ENCODE data around the gene STRN3. TPM values are rescaled to one million over a fixed set of nuclear protein-coding genes. Genes with fewer than 3 reads are reported as not detected.

The STRN3 gene
- total RNA-seq, 4 donors from 2014 or later, result 11.6 to 47.7 (median 38.9) TPM

DNA sequence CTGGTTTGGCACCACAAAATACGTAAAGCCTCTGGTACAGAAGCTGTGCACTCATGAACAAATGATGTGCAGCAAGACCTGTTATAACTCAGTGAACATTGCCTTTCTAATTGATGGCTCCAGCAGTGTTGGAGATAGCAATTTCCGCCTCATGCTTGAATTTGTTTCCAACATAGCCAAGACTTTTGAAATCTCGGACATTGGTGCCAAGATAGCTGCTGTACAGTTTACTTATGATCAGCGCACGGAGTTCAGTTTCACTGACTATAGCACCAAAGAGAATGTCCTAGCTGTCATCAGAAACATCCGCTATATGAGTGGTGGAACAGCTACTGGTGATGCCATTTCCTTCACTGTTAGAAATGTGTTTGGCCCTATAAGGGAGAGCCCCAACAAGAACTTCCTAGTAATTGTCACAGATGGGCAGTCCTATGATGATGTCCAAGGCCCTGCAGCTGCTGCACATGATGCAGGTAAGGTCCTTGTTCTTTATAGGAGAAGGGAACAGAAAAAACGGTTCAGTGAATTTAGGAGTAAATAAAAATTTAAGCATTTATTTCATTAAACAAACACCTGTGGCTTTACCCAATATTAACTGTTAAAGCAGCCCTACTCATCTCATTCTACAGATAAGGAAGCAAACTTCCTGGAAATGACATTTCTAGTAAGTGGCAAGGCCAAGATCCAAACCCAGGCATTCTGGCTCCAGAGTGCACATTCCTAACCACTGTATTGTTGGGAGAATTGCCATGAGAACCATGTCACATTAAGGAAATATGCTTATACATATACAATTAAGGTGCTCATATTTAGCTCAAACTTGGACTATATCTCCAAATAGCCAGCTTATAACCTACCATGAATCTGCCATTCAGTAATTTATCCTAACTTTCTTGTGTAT, 140.1 kb downstream of the STRN3 start:
- Histone ChIP-seq H3K4me1 (no peaks in the 10 kb centered on the region), H3K36me3 (no peaks in the 10 kb centered on the region), H3K4me3 (no peak overlapping the region), H3K9me3 (no peaks in the 10 kb centered on the region), H3K27me3 (no peaks in the 10 kb centered on the region), H3K27ac (no peak overlapping the region)
- no peak for TF ChIP-seq POLR2A (IDR thresholded peaks at IDR 0.05)
- TF ChIP-seq, protein P1, sequence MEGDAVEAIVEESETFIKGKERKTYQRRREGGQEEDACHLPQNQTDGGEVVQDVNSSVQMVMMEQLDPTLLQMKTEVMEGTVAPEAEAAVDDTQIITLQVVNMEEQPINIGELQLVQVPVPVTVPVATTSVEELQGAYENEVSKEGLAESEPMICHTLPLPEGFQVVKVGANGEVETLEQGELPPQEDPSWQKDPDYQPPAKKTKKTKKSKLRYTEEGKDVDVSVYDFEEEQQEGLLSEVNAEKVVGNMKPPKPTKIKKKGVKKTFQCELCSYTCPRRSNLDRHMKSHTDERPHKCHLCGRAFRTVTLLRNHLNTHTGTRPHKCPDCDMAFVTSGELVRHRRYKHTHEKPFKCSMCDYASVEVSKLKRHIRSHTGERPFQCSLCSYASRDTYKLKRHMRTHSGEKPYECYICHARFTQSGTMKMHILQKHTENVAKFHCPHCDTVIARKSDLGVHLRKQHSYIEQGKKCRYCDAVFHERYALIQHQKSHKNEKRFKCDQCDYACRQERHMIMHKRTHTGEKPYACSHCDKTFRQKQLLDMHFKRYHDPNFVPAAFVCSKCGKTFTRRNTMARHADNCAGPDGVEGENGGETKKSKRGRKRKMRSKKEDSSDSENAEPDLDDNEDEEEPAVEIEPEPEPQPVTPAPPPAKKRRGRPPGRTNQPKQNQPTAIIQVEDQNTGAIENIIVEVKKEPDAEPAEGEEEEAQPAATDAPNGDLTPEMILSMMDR (IDR thresholded peaks at IDR 0.05), result no peak
- 80 to 91% methylated on average over 5 to 7 of the region's 7 CpGs for WGBS, 2 donors
- DNase-seq, result no peak
- intact Hi-C loops (cut with DNase I), result no loop called here

DNA sequence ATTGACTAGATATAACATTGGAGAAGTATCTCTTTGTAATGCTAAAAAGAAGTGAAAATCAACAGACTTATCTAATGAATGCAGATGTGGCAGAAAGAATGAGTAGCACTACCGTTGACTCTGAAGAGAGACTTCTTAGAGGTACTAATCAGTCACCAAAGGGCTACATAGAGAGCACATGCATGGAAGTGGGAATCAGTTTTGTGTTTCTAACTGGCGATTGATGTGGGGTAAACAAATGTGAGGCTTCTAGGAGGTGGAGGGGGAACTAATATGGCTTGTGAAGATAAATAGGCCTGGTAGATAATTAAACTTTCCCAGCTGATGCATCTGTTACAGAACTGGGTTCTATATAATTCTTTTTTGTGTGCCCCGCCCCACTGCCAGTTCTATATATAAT, 141.3 kb downstream of the STRN3 start:
- intact Hi-C loops (cut with DNase I), result no loop called here
- 66 to 85% methylated on average over 3 of the region's 3 CpGs for WGBS, 2 donors
- Histone ChIP-seq H3K4me3 (no peak overlapping the region), H3K4me1 (no peaks in the 10 kb centered on the region), H3K36me3 (no peaks in the 10 kb centered on the region), H3K27me3 (no peaks in the 10 kb centered on the region), H3K27ac (no peak overlapping the region), H3K9me3 (no peaks in the 10 kb centered on the region)
- no peak for TF ChIP-seq POLR2A (IDR thresholded peaks at IDR 0.05)
- TF ChIP-seq, protein P1 (IDR thresholded peaks at IDR 0.05), result no peak
- DNase-seq, result no peak

DNA sequence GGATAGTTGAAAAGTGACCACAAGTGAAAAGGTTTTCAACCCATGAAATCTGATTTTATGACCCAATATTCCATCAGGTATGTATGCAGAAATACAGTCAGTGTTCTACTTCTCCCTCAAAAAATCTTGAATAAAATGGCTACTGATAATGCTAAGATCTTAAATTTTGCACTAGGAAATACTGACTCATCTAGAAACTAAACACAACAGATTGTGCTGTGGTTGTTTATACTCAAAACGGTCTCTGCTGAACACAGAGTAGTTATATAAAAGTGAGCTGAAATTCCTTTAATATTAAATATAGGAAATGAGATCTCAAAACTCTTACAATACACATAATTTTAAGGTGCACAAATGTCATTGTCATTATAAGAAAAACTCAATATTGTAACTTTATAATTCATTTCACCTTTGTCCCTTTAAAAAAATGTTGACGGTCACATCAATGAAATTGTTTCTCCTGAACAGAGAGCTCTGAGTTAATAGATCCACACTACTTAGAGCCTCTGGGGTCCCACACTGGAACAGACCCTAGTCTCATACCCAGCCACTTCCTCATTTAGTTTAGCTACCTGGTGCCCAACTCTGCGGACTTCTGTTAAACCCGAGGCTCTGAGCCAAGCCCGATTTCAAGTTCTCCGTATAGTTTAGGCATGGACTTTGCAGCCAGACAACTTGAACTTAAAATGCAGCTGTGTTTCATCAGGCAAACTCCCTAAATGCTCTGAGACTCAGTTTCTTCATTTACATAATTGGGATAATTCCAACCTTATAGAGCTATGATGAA, 142.5 kb downstream of the STRN3 start:
- Histone ChIP-seq H3K27me3 (no peaks in the 10 kb centered on the region), H3K4me1 (no peaks in the 10 kb centered on the region), H3K4me3 (no peak overlapping the region), H3K36me3 (no peaks in the 10 kb centered on the region), H3K9me3 (no peaks in the 10 kb centered on the region), H3K27ac (no peak overlapping the region)
- 77 to 79% methylated on average over 6 of the region's 6 CpGs for WGBS, 2 donors
- intact Hi-C loops (cut with DNase I), result no loop called here
- DNase-seq, result no peak
- TF ChIP-seq, protein P1 (IDR thresholded peaks at IDR 0.05), result no peak
- TF ChIP-seq POLR2A (IDR thresholded peaks at IDR 0.05), result no peak

DNA sequence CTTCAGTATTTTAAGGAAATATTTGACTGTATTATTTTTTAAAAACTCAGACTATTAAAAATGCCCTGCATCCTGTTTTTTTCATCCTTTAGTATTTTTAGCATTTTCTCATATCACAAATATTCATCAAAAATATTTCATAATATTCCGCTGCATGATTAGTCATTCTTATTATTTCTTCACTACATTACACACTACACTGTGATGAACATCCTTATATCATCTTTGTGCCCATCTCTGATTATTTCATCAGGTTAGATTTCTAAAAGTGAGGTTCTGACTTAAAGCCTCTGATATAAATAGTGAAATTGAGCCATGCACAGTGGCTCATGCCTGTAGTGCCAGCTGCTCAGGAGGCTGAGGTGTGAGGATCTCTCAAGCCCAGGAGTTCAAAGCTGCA, 143.7 kb downstream of the STRN3 start:
- intact Hi-C loops (cut with DNase I), result no loop called here
- Histone ChIP-seq H3K9me3 (no peaks in the 10 kb centered on the region), H3K36me3 (no peaks in the 10 kb centered on the region), H3K4me3 (no peak overlapping the region), H3K27ac (no peak overlapping the region), H3K27me3 (peaks cover 0 to 13% (median 0%) of the 10 kb centered on the region in 4 donors), H3K4me1 (no peaks in the 10 kb centered on the region)
- TF ChIP-seq POLR2A (IDR thresholded peaks at IDR 0.05), result no peak
- TF ChIP-seq, protein P1 (IDR thresholded peaks at IDR 0.05), result no peak
- 29 to 64% methylated on average over 1 of the region's 1 CpG for WGBS, 2 donors
- DNase-seq, result no peak

DNA sequence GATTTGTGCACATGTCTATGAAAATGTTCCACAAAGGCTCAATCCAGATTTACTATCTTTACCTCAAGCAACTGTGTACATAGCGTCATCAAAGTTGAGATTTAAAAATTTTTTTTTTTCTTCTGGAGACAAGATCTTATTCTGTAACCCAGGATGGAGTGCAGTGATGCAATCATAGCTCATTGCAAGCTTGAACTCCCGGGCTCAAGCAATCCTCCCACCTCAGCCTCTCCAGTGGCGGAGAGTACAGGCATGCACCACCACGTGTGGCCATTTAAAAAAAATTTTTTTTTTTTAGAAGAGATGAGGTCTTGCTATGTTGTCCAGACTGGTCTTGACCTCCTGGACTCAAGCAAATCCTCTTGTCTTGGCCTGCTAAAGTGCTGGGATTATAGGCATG, 149.5 kb downstream of the STRN3 start:
- Histone ChIP-seq H3K9me3 (no peaks in the 10 kb centered on the region), H3K27me3 (peaks cover 10 to 68% (median 20%) of the 10 kb centered on the region in 4 donors), H3K27ac (no peak overlapping the region), H3K4me1 (peaks cover 11 to 22% (median 14%) of the 10 kb centered on the region in 3 donors), H3K36me3 (no peaks in the 10 kb centered on the region), H3K4me3 (no peak overlapping the region)
- intact Hi-C loops (cut with DNase I), result no loop called here
- DNase-seq, result no peak
- TF ChIP-seq POLR2A (IDR thresholded peaks at IDR 0.05), result no peak
- TF ChIP-seq, protein P1 (IDR thresholded peaks at IDR 0.05), result no peak
- WGBS, 2 donors, result 58 to 61% methylated on average over 4 of the region's 4 CpGs

All from esophagus squamous epithelium (tissue), 5 donors.